HG03469 (cell line): ENCODE measurements around the gene HLX.

Experiments used
- ATAC-seq: cut with Tn5 transposase; IDR thresholded peaks from one replicate; pipeline ENCODE4 v1.9.1; 2021; ENCODE audit warnings: mild to moderate bottlenecking, moderate library complexity, moderate number of reproducible peaks; ENCODE audit not compliant: unreplicated experiment

HLX gene

GRCh38 chr1:220894025-220894923 lies 15.0 kb downstream of the HLX start:
- ATAC-seq = no peak

GRCh38 chr1:220894924-220895256 lies 15.6 kb downstream of the HLX start:
- ATAC-seq = no peak

GRCh38 chr1:220895412-220895946 lies 16.2 kb downstream of the HLX start:
- no peak for ATAC-seq

GRCh38 chr1:220896092-220896491 lies 16.8 kb downstream of the HLX start:
- no peak for ATAC-seq

GRCh38 chr1:220900842-220901241 lies 21.6 kb downstream of the HLX start:
- no peak for ATAC-seq

GRCh38 chr1:220901881-220902280 lies 22.6 kb downstream of the HLX start:
- no peak for ATAC-seq

GRCh38 chr1:220902916-220903315 lies 23.7 kb downstream of the HLX start:
- ATAC-seq = no peak

GRCh38 chr1:220904876-220905275 lies 25.6 kb downstream of the HLX start:
- ATAC-seq = no peak

GRCh38 chr1:220905650-220906560 lies 26.7 kb downstream of the HLX start:
- ATAC-seq = no peak

GRCh38 chr1:220906561-220907334 lies 27.5 kb downstream of the HLX start:
- ATAC-seq = no peak

- ATAC-seq = no peak
These were observed 29.5 kb downstream of the HLX start for GRCh38 chr1:220908757-220909156.

- ATAC-seq = no peak
These were observed 30.8 kb downstream of the HLX start for GRCh38 chr1:220910021-220910420.

GRCh38 chr1:220914283-220915116 lies 35.3 kb downstream of the HLX start:
- ATAC-seq = no peak

- ATAC-seq = no peak
These were observed 35.8 kb downstream of the HLX start for GRCh38 chr1:220915117-220915440.

- ATAC-seq = no peak
These were observed 36.7 kb downstream of the HLX start for GRCh38 chr1:220915954-220916353.

- no peak for ATAC-seq
These were observed 37.9 kb downstream of the HLX start for GRCh38 chr1:220917101-220917500.

GRCh38 chr1:220917535-220918209 lies 38.4 kb downstream of the HLX start:
- ATAC-seq = no peak

GRCh38 chr1:220918285-220918951 lies 39.2 kb downstream of the HLX start:
- no peak for ATAC-seq

GRCh38 chr1:220920967-220921366 lies 41.7 kb downstream of the HLX start:
- ATAC-seq = no peak
